Vagina (tissue), 2 donors: ENCODE results near the gene MAGOHB.

Source experiments
- CTCF ChIP-seq, 3 experiments: fragments of 450-650 bp in 2 of 3; fragments of 200-600 bp in 1 of 3; sonication (generic) in 1 of 3; IDR thresholded peaks; one replicate each; pipeline ENCODE4 v1.5.1; 2017 to 2019; ENCODE audit warnings: antibody characterized with exemption in 3 of 3, mild to moderate bottlenecking in 2 of 3, moderate library complexity in 2 of 3
- POLR2AphosphoS5 ChIP-seq, 2 donors: sonication (generic); formaldehyde crosslinking; IDR thresholded peaks; one replicate each; pipeline ENCODE4 v1.9.0; 2017; ENCODE audit warnings: antibody characterized with exemption in 2 of 2, mild to moderate bottlenecking in 2 of 2, low read depth in 1 of 2; ENCODE audit not compliant: insufficient read depth in 1 of 2

- TF ChIP-seq CTCF (IDR thresholded peaks at IDR 0.05), result no peak
- TF ChIP-seq POLR2AphosphoS5 (IDR thresholded peaks at IDR 0.05; ENCODE audit: insufficient read depth in 1 of 2, low read depth in 1 of 2), result no peak
Measured at GRCh38 chr12:10645910-10646309, 32.5 kb upstream of the MAGOHB start.
